Trophoblast cell (in vitro differentiated cells and primary cell): ENCODE results near the gene NTM.
"Not testable (repeated sequence)": the region's sequence is repeated elsewhere in the genome, so short reads cannot be mapped to it uniquely, and the experiment has no call there.

Experiments
- DNase-seq, 2 donors: peaks; one replicate each; pipeline ENCODE4 v3.0.0-alpha.2; 2016
- H2AFZ ChIP-seq: 2 replicates; pipeline ENCODE4 v1.6.1; 2013; ENCODE audit warnings: low read length, moderate library complexity, mild to moderate bottlenecking; ENCODE audit not compliant: insufficient read depth, poor library complexity
- H2AK5ac ChIP-seq: 2 replicates; pipeline ENCODE4 v1.6.1; 2013; ENCODE audit warnings: mild to moderate bottlenecking, low read length
- H2BK120ac ChIP-seq: 2 replicates; pipeline ENCODE4 v1.6.1; 2013; ENCODE audit warnings: low read length, mild to moderate bottlenecking, moderate library complexity; ENCODE audit not compliant: insufficient read depth, poor library complexity
- H2BK12ac ChIP-seq: 2 replicates; pipeline ENCODE4 v1.6.1; 2013; ENCODE audit warnings: mild to moderate bottlenecking, low read length, moderate library complexity
- H2BK5ac ChIP-seq: 2 replicates; pipeline ENCODE4 v1.6.1; 2013; ENCODE audit warnings: low read length, low read depth, moderate library complexity, mild to moderate bottlenecking; ENCODE audit not compliant: poor library complexity
- H3K14ac ChIP-seq: 2 replicates; pipeline ENCODE4 v1.6.1; 2013; ENCODE audit warnings: mild to moderate bottlenecking, low read length
- H3K18ac ChIP-seq: 2 replicates; pipeline ENCODE4 v1.6.1; 2013; ENCODE audit warnings: mild to moderate bottlenecking, low read length
- H3K23ac ChIP-seq: 2 replicates; pipeline ENCODE4 v1.6.1; 2013; ENCODE audit warnings: low read length
- H3K27ac ChIP-seq: 2 replicates; pipeline ENCODE4 v1.5.1; 2013; ENCODE audit warnings: low read depth, mild to moderate bottlenecking, inconsistent platforms, low read length, moderate library complexity
- H3K27me3 ChIP-seq: 2 replicates; pipeline ENCODE4 v1.6.1; 2013; ENCODE audit warnings: inconsistent platforms, mild to moderate bottlenecking, low read length, moderate library complexity; ENCODE audit not compliant: insufficient read depth
- H3K36me3 ChIP-seq, 2 experiments: 1 replicate in 1 of 2; 2 replicates in 1 of 2; pipeline ENCODE4 v1.6.1; 2013; ENCODE audit warnings: low read length in 2 of 2, mild to moderate bottlenecking in 2 of 2, moderate library complexity in 1 of 2; ENCODE audit not compliant: insufficient read depth in 2 of 2, control insufficient read depth in 1 of 2
- H3K4ac ChIP-seq: 2 replicates; pipeline ENCODE4 v1.6.1; 2013; ENCODE audit warnings: low read depth, mild to moderate bottlenecking, low read length, moderate library complexity
- H3K4me1 ChIP-seq, 2 experiments: 1 replicate in 1 of 2; 2 replicates in 1 of 2; pipeline ENCODE4 v1.6.1; 2013; ENCODE audit warnings: low read length in 2 of 2, mild to moderate bottlenecking in 2 of 2, moderate library complexity in 1 of 2; ENCODE audit not compliant: insufficient read depth in 2 of 2, control insufficient read depth in 1 of 2
- H3K4me2 ChIP-seq: 2 replicates; pipeline ENCODE4 v1.6.1; 2013; ENCODE audit warnings: inconsistent platforms, mild to moderate bottlenecking, low read length, moderate library complexity
- H3K4me3 ChIP-seq: 2 replicates; pipeline ENCODE4 v1.5.1; 2013; ENCODE audit warnings: mild to moderate bottlenecking, low read depth, low read length, inconsistent platforms
- H3K79me1 ChIP-seq: one replicate; pipeline ENCODE4 v1.6.1; 2013; ENCODE audit warnings: low read length
- H3K79me2 ChIP-seq: 2 replicates; pipeline ENCODE4 v1.6.1; 2013; ENCODE audit warnings: low read length, mild to moderate bottlenecking; ENCODE audit not compliant: control insufficient read depth, insufficient read depth, poor library complexity
- H3K9ac ChIP-seq: 2 replicates; pipeline ENCODE4 v1.6.1; 2013; ENCODE audit warnings: mild to moderate bottlenecking, low read length
- H3K9me3 ChIP-seq: 2 replicates; pipeline ENCODE4 v1.6.1; 2013; ENCODE audit warnings: low read depth, mild to moderate bottlenecking, control low read depth, inconsistent platforms, low read length; ENCODE audit not compliant: insufficient read depth
- H4K12ac ChIP-seq: 2 replicates; pipeline ENCODE4 v1.6.1; 2013; ENCODE audit warnings: low read depth, mild to moderate bottlenecking, low read length, moderate library complexity
- H4K8ac ChIP-seq: 2 replicates; pipeline ENCODE4 v1.6.1; 2013; ENCODE audit warnings: low read depth, mild to moderate bottlenecking, low read length, moderate library complexity
- H4K91ac ChIP-seq: one replicate; pipeline ENCODE4 v1.6.1; 2013; ENCODE audit warnings: low read depth, mild to moderate bottlenecking, low read length, moderate library complexity
- WGBS: extraction: QIAGEN DNeasy Blood & Tissue Kit; methylation state at CpG from one replicate; pipeline ENCODE4 v1.1.7; 2013; ENCODE audit warnings: missing lambda C conversion rate; ENCODE audit not compliant: insufficient read length, insufficient coverage; ENCODE audit errors: extremely low coverage; 5-methylcytosine and 5-hydroxymethylcytosine counted together

NTM gene

DNA sequence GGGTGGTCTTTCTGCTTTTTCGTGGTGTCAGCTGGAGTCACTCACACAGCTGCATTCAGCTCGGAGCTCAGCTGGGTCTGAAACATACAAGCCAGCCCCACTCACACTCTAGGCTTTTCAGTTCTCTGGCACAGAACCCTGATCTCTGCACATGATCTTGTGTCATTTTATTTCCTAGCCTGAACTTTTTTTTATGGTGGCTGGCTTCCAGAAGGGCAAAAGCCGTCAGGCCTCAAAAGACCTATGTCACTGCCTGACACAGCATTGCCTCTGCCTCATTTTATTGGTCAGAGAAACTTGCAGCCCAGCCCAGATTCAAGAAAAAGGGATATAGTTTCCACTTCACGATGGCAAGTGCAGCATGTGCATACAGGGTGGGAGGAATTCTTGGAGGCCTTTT, 117.8 kb downstream of the NTM start:
- no peak overlapping the region for H2BK12ac ChIP-seq
- H3K9me3 ChIP-seq: no peaks in the 10 kb centered on the region
- no peaks in the 10 kb centered on the region for H3K27me3 ChIP-seq
- no peak overlapping the region for H2AK5ac ChIP-seq
- no peaks in the 10 kb centered on the region for H3K79me2 ChIP-seq
- no peaks in the 10 kb centered on the region for H3K36me3 ChIP-seq
- no peak overlapping the region for H3K4me3 ChIP-seq
- no peak overlapping the region for H2BK120ac ChIP-seq
- H3K23ac ChIP-seq: no peak overlapping the region
- H4K91ac ChIP-seq: no peak overlapping the region
- H2AFZ ChIP-seq: no peak overlapping the region
- no peak overlapping the region for H3K18ac ChIP-seq
- no peak overlapping the region for H3K9ac ChIP-seq
- no peak overlapping the region for H3K27ac ChIP-seq
- H4K8ac ChIP-seq: no peak overlapping the region
- DNase-seq: no peak
- no peak overlapping the region for H4K12ac ChIP-seq
- no peak overlapping the region for H2BK5ac ChIP-seq
- H3K4me1 ChIP-seq: no peaks in the 10 kb centered on the region
- WGBS: no CpG with 5 or more reads among the region's 4 CpGs
- H3K4me2 ChIP-seq: no peak overlapping the region
- H3K14ac ChIP-seq: no peak overlapping the region
- no peak overlapping the region for H3K4ac ChIP-seq
- no peaks in the 10 kb centered on the region for H3K79me1 ChIP-seq

DNA sequence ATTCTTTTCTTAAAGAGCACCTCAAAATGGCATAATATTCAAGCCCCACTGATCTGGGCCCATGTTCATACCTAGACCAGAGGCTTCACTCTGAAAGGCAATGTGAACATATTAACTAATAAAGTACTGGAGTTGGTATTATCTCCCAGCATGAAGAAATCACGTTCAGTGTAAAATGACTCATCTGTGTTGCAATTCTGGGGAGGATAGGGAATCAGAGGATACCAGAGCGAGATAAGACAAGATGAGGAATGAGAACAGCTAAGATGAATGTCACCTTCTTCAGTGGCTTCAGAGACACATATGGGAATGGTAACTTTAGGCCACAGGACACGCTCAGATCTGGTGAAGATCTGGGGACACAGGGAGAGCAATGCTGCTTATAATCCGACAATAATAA, 121.1 kb downstream of the NTM start:
- Histone ChIP-seq H3K9me3 (no peaks in the 10 kb centered on the region), H4K8ac (no peak overlapping the region), H4K91ac (no peak overlapping the region), H2BK12ac (no peak overlapping the region), H4K12ac (no peak overlapping the region), H3K9ac (no peak overlapping the region), H3K79me1 (no peaks in the 10 kb centered on the region), H2AFZ (no peak overlapping the region), H3K23ac (no peak overlapping the region), H2AK5ac (no peak overlapping the region), H3K79me2 (no peaks in the 10 kb centered on the region), H3K4me2 (no peak overlapping the region), H3K36me3 (no peaks in the 10 kb centered on the region), H3K14ac (no peak overlapping the region), H3K4me1 (no peaks in the 10 kb centered on the region), H3K4me3 (no peak overlapping the region), H3K4ac (no peak overlapping the region), H3K18ac (no peak overlapping the region), H2BK120ac (no peak overlapping the region), H2BK5ac (no peak overlapping the region), H3K27me3 (no peaks in the 10 kb centered on the region), H3K27ac (no peak overlapping the region)
- peak; percentile 60 to 95 for DNase-seq
- WGBS: no CpG with 5 or more reads among the region's 4 CpGs

DNA sequence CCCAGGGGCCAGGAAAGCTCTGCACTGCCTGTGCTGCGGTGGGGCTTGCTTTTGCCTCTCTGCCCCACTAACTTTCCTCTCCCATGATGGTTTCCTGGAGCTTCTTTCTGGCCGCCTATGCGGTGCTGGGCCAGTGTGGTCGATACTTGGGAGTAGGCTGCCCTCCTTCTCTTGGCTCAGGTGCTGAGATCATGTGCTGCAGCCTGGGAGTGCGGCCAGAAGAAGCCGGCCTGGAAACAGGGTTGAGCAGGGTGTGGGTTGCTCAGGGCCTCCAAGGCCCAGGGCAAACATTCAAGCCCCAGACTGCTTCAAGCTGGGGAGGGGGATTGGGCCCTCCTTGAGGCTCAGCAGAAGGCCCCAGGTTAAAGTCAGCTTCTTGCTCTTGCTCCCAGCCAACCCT, 125.0 kb downstream of the NTM start:
- no peak overlapping the region for H2AFZ ChIP-seq
- no peaks in the 10 kb centered on the region for H3K9me3 ChIP-seq
- H3K9ac ChIP-seq: no peak overlapping the region
- no peak for DNase-seq
- no peaks in the 10 kb centered on the region for H3K79me2 ChIP-seq
- no peaks in the 10 kb centered on the region for H3K4me1 ChIP-seq
- no peak overlapping the region for H3K27ac ChIP-seq
- WGBS: no CpG with 5 or more reads among the region's 6 CpGs
- no peaks in the 10 kb centered on the region for H3K36me3 ChIP-seq
- no peaks in the 10 kb centered on the region for H3K79me1 ChIP-seq
- H4K8ac ChIP-seq: no peak overlapping the region
- no peak overlapping the region for H2BK12ac ChIP-seq
- no peak overlapping the region for H3K14ac ChIP-seq
- H2BK5ac ChIP-seq: no peak overlapping the region
- no peak overlapping the region for H4K91ac ChIP-seq
- no peak overlapping the region for H2BK120ac ChIP-seq
- H2AK5ac ChIP-seq: no peak overlapping the region
- H3K27me3 ChIP-seq: no peaks in the 10 kb centered on the region
- H3K18ac ChIP-seq: no peak overlapping the region
- no peak overlapping the region for H3K4me2 ChIP-seq
- no peak overlapping the region for H3K23ac ChIP-seq
- no peak overlapping the region for H3K4ac ChIP-seq
- H4K12ac ChIP-seq: no peak overlapping the region
- H3K4me3 ChIP-seq: no peak overlapping the region

DNA sequence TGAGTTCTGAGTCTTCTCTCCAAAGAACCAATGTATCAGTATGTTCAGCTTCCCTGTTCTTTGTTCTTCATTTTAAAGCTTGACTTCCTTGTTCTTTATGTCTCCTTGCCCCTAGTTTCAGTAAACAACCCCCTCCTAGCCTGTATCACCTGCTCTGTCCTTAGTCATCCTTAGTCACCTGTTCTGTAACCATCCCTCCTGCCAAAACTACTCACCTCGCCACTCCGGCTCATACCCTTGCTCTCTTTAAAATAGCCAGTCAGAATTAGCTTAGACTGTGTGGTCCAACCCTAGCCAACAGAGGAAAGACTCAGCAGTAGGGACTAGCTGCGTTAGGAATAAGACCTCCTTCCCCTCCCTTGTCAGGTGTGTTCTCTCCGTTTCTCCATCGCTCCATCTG, 127.3 kb downstream of the NTM start:
- H3K79me2 ChIP-seq, H3K4me2 ChIP-seq, H4K8ac ChIP-seq, H2BK12ac ChIP-seq, H3K36me3 ChIP-seq, H2AK5ac ChIP-seq, H3K4me3 ChIP-seq, H4K12ac ChIP-seq, H2BK120ac ChIP-seq, H3K4me1 ChIP-seq, H3K79me1 ChIP-seq, DNase-seq, H2BK5ac ChIP-seq, H3K27ac ChIP-seq, H2AFZ ChIP-seq, H3K27me3 ChIP-seq, H3K23ac ChIP-seq, H4K91ac ChIP-seq, H3K9ac ChIP-seq, H3K4ac ChIP-seq, H3K14ac ChIP-seq, H3K18ac ChIP-seq, H3K9me3 ChIP-seq: not testable (repeated sequence)
- WGBS: no CpG with 5 or more reads among the region's 5 CpGs
